A549 (cell line): Measurements from ENCODE around the gene EXO1. TPM values are rescaled to one million over a fixed set of nuclear protein-coding genes. Genes with fewer than 3 reads are reported as not detected.
A peak's percentile ranks its signal among the peaks of the same experiment; 100 is the strongest.

ENCODE experiments used
- ATAC-seq, 2 experiments: fragments of 200-7000 bp in 1 of 2; fragments of >200 bp in 1 of 2; cut with Nextera tagmentation in 1 of 2; cut with Tn5 transposase in 1 of 2; 3 replicates each; pipeline versions ENCODE4 v1.8.0 to v1.9.1; 2018 to 2020; ENCODE audit warnings: mild to moderate bottlenecking in 1 of 2, moderate library complexity in 1 of 2
- CTCF ChIA-PET: fragments of 300-600 bp; sonication (Branson Sonifier 250); formaldehyde crosslinking; extraction: SDS; loops from one replicate; lab custom pipeline; 2021; ENCODE audit warnings: antibody characterized with exemption, inconsistent platforms; lab: Yijun Ruan, JAX
- POLR2A ChIA-PET: fragments of 350-600 bp; formaldehyde crosslinking; extraction: SDS; loops from one replicate; lab custom pipeline; 2021; ENCODE audit warnings: antibody characterized with exemption, inconsistent platforms; lab: Yijun Ruan, JAX
- DNase-seq, 2 experiments: peaks; one replicate each; pipeline versions ENCODE4 v3.0.0 to v3.0.0-alpha.2; 2011 to 2016; ENCODE audit warnings: low read depth in 1 of 2, low spot score in 1 of 2
- FAIRE-seq: peaks from 2 replicates; lab custom pipeline; 2011; peaks lifted over from hg19 to GRCh38; lab: Jason Lieb, UNC
- H3K27ac ChIP-seq, 2 experiments: fragments of >200 bp; sonication (Bioruptor Twin); formaldehyde crosslinking; 3 replicates each; pipeline ENCODE4 v1.5.1; 2016 to 2017
- H3K4me1 ChIP-seq: fragments of >200 bp; sonication (Bioruptor Twin); formaldehyde crosslinking; 3 replicates; pipeline ENCODE4 v1.6.1; 2016
- H3K4me2 ChIP-seq: fragments of >200 bp; sonication (Bioruptor Twin); formaldehyde crosslinking; 3 replicates; pipeline ENCODE4 v1.6.1; 2016
- H3K4me3 ChIP-seq: fragments of >200 bp; sonication (Bioruptor Twin); formaldehyde crosslinking; 3 replicates; pipeline ENCODE4 v1.5.1; 2016
- H3K9me3 ChIP-seq: fragments of >200 bp; sonication (Bioruptor Twin); formaldehyde crosslinking; 3 replicates; pipeline ENCODE4 v1.6.1; 2016
- CBX2 ChIP-seq: fragments of 200-600 bp; sonication (generic); IDR thresholded peaks from 2 replicates; pipeline ENCODE4 v1.6.1; 2016; ENCODE audit warnings: low read depth, mild to moderate bottlenecking, borderline replicate concordance
- ESRRA ChIP-seq: fragments of 150-350 bp; IDR thresholded peaks from 2 replicates; pipeline ENCODE4 v1.6.1; 2014; ENCODE audit warnings: mild to moderate bottlenecking, low read length, borderline replicate concordance
- GATA3 ChIP-seq: IDR thresholded peaks from 2 replicates; pipeline ENCODE4 v1.6.1; 2012; ENCODE audit warnings: borderline replicate concordance
- HMGXB4 ChIP-seq: fragments of 250-450 bp; sonication (Bioruptor Pico); IDR thresholded peaks from 2 replicates; pipeline ENCODE4 v1.5.0; 2021; ENCODE audit warnings: mild to moderate bottlenecking, moderate library complexity, borderline replicate concordance
- HOXB5 ChIP-seq: fragments of 250-450 bp; sonication (Bioruptor Pico); IDR thresholded peaks from 2 replicates; pipeline ENCODE4 v1.5.0; 2020; ENCODE audit warnings: mild to moderate bottlenecking, moderate library complexity
- MAFK ChIP-seq: fragments of 450-650 bp; IDR thresholded peaks from 2 replicates; pipeline ENCODE4 v1.6.1; 2014; ENCODE audit not compliant: partially characterized antibody
- MYC ChIP-seq: IDR thresholded peaks from 2 replicates; pipeline ENCODE4 v1.6.1; 2012; ENCODE audit warnings: mild to moderate bottlenecking, inconsistent platforms, low read length, improper control_type of control experiment, borderline replicate concordance
- NR3C1 ChIP-seq: fragments of >200 bp; sonication (Bioruptor Twin); formaldehyde crosslinking; IDR thresholded peaks from 3 replicates; pipeline ENCODE4 v1.6.1; 2017
- REST ChIP-seq: fragments of 200-600 bp; sonication (generic); IDR thresholded peaks from 2 replicates; pipeline ENCODE4 v1.6.1; 2016; ENCODE audit warnings: antibody characterized with exemption, mild to moderate bottlenecking, moderate library complexity
- RNF2 ChIP-seq: fragments of 200-600 bp; sonication (generic); IDR thresholded peaks from 2 replicates; pipeline ENCODE4 v1.6.1; 2016; ENCODE audit warnings: low read depth, mild to moderate bottlenecking, antibody characterized with exemption, moderate library complexity, borderline replicate concordance
- SMC3 ChIP-seq: fragments of >200 bp; sonication (Bioruptor Twin); formaldehyde crosslinking; IDR thresholded peaks from 3 replicates; pipeline ENCODE4 v1.6.1; 2018; ENCODE audit warnings: inconsistent platforms
- SREBF2 ChIP-seq: fragments of 450-650 bp; IDR thresholded peaks from 2 replicates; pipeline ENCODE4 v1.6.1; 2014; ENCODE audit warnings: mild to moderate bottlenecking, moderate library complexity
- WGBS: methylation state at CpG from one replicate; pipeline ENCODE4 v1.1.6; 2017; ENCODE audit errors: missing lambda C conversion rate; 5-methylcytosine and 5-hydroxymethylcytosine counted together
- polyA plus RNA-seq, 4 experiments: library from polyadenylated mRNA; depleted of rRNA in 3 of 4; stranded (reverse); fragments of >200 nt; fragmentation: RNase III in 1 of 4; extraction: RNeasy Plus Mini Kit Qiagen cat#74134 plus additional on column Dnase treatment in 1 of 4; gene quantifications; 2 replicates in 3 of 4; 3 replicates in 1 of 4; pipeline ENCODE4 v1.2.3, GENCODE V29; 2011 to 2017
- TF ChIP-seq, protein P1 (sequence below): fragments of >200 bp; sonication (Bioruptor Twin); formaldehyde crosslinking; IDR thresholded peaks from 2 replicates; pipeline ENCODE4 v1.6.1; 2016

Gene EXO1
- polyA plus RNA-seq, 2 of the 4 experiments (the other 2 are of a cell fraction), result 23.0 to 33.1 TPM

DNA sequence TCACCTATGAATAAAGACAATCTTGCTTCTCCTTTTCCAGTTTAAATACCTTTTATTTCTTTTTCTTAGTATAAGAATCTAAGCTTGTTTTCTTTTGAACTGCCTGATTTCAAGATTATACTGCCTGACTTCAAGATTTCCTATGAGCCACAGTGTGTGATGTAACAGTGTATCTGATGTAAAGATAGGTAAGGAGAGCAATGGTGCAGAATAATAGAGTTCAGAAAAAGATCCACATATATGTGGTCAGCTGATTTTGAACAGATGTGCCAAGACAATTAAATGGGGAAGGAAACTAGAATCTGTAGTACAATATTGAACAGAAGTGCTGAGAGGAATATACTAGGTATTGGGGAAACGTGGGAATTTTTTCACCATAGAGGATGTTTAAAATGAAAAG lies 21.0 kb downstream of the EXO1 start:
- POLR2A ChIA-PET, result no interaction called here

DNA sequence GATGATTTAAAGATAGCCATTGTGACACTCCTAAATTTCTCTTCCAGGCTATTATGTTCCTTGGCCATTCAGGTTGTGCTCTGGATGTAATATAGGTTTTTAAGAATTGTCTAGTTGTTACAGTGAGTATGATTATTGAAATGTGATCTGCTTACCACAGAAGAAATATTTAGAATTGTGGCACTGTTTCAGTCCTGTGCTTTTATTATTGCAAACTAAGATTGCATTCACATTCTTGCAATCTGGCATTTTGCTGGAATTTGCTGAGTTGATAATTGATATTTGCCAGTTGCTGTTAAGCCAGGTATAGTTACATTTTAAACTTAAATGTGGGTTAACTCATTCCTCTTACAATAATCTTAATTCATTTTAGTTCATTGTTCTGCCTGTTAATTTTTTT lies 22.3 kb downstream of the EXO1 start:
- TF ChIP-seq GATA3 (no peak), MAFK (no peak), RNF2 (no peak), SMC3 (no peak), MYC (no peak), NR3C1 (no peak), SREBF2 (no peak), HMGXB4 (CRISPR knock-in tag) (no peak)
- TF ChIP-seq, protein P1, sequence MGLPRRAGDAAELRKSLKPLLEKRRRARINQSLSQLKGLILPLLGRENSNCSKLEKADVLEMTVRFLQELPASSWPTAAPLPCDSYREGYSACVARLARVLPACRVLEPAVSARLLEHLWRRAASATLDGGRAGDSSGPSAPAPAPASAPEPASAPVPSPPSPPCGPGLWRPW, result no peak
- TF ChIP-seq, all 56 proteins: peak for 0
- Histone ChIP-seq H3K4me1 (no peaks in the 10 kb centered on the region), H3K9me3 (no peaks in the 10 kb centered on the region), H3K4me2 (no peak overlapping the region), H3K4me3 (no peak overlapping the region), H3K27ac (no peak overlapping the region)
- ChIA-PET CTCF (no interaction called here), POLR2A (no interaction called here)
- ATAC-seq, result no peak
- FAIRE-seq, result no peak
- no peak for DNase-seq

More for the DNA sequence above, 21.0 kb downstream of the EXO1 start:
- Histone ChIP-seq H3K27ac (no peak overlapping the region), H3K9me3 (no peaks in the 10 kb centered on the region), H3K4me3 (no peak overlapping the region), H3K4me2 (no peak overlapping the region), H3K4me1 (no peaks in the 10 kb centered on the region)
- no peak for FAIRE-seq
- DNase-seq, result no peak
- WGBS, result 92% methylated on average over 1 of the region's 1 CpG
- no peak for ATAC-seq
- TF ChIP-seq HOXB5 (CRISPR knock-in tag) (no peak), REST (no peak), ESRRA (no peak)
- TF ChIP-seq, all 56 proteins: peak for 0
- CTCF ChIA-PET, result interaction anchor here (1.8 to 2.1 kb wide), 2 partner anchors 21 to 258 kb away, joined by 4 to 5 read pairs; partner anchors contain the start of gene EXO1

DNA sequence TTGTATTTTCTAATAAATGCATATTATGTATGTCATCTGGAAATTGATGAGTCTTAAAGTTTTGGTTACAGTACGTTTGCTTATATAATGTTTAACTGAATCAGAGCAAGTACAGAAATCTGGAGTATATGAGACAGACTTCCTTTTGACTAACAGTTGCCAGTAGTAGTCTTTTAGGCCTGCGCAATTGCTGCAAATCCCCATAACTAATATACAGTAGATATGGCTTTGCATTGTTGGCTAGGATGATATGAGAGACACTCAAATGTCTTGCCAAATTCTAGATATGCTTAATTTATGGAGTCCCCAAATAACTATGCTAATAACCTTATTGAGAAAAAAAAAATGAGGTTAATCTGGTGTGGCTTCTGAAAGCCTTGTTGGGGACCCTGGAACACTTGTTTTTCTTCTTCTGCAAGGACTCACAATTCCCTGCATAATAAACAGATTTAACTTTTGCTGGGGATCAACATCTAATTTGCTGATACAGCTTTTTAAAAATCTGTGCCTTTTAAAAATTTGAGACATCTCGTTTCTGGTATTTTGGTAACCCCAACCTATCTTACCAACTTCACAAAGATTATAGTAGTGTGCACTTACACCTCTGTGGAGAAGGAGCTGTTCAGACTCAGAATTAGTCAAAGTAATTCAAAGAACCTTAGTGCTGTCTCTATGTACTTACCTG lies 22.9 kb downstream of the EXO1 start:
- ChIA-PET CTCF (interaction anchor here (0.7 kb wide), 1 partner anchor 8 kb away, joined by 4 read pairs; no protein-coding TSS in a partner anchor), POLR2A (no interaction called here)
- Histone ChIP-seq H3K27ac (no peak overlapping the region), H3K4me2 (no peak overlapping the region), H3K4me3 (no peak overlapping the region), H3K4me1 (no peaks in the 10 kb centered on the region), H3K9me3 (no peaks in the 10 kb centered on the region)
- DNase-seq (no peak), FAIRE-seq (no peak), ATAC-seq (no peak)
- TF ChIP-seq MAFK (peak; percentile 87), CBX2 (no peak)
- WGBS, result 81% methylated on average over 3 of the region's 3 CpGs
